GM23248 (cell line): ENCODE results near the gene ANKRD55.
"Not testable (repeated sequence)": the region's sequence is repeated elsewhere in the genome, so short reads cannot be mapped to it uniquely, and the experiment has no call there.

ENCODE experiments used
- EZH2 ChIP-seq: fragments of 200-600 bp; sonication (generic); IDR thresholded peaks from 2 replicates; pipeline ENCODE4 v1.6.1; 2018; ENCODE audit warnings: antibody characterized with exemption, mild to moderate bottlenecking; ENCODE audit not compliant: insufficient read depth, poor library complexity, severe bottlenecking
- EZH2phosphoT487 ChIP-seq: fragments of 200-600 bp; sonication (generic); IDR thresholded peaks from 2 replicates; pipeline ENCODE4 v1.6.1; 2018; ENCODE audit warnings: antibody characterized with exemption, moderate library complexity, mild to moderate bottlenecking, low read depth; ENCODE audit not compliant: insufficient read depth

GRCh38 chr5:56150756-56151155, 82.4 kb downstream of the ANKRD55 start:
- not testable (repeated sequence) for TF ChIP-seq EZH2phosphoT487, EZH2
